Measurements from ENCODE around the gene ADGB. TPM values are rescaled to one million over a fixed set of nuclear protein-coding genes. Genes with fewer than 3 reads are reported as not detected.

The ADGB gene
- polyA plus RNA-seq (not detected in 3 replicates), polyA minus RNA-seq (not detected in 3 replicates)
- polyA plus RNA-seq (2011; ENCODE audit: low read depth), result not detected
- polyA plus RNA-seq (2011; cell fraction: cytosol; rRNA removed), result not detected in 2 replicates
- not detected in 2 replicates for polyA plus RNA-seq (2011; cell fraction: nucleus; rRNA removed)
- not detected in 2 replicates for polyA plus RNA-seq (2012; ENCODE audit: low replicate concordance)
- polyA minus RNA-seq (2011; cell fraction: cytosol; rRNA and poly(A)+ RNA removed), result not detected
- not detected in 2 replicates for polyA minus RNA-seq (2011; cell fraction: nucleus; rRNA and poly(A)+ RNA removed)

DNA sequence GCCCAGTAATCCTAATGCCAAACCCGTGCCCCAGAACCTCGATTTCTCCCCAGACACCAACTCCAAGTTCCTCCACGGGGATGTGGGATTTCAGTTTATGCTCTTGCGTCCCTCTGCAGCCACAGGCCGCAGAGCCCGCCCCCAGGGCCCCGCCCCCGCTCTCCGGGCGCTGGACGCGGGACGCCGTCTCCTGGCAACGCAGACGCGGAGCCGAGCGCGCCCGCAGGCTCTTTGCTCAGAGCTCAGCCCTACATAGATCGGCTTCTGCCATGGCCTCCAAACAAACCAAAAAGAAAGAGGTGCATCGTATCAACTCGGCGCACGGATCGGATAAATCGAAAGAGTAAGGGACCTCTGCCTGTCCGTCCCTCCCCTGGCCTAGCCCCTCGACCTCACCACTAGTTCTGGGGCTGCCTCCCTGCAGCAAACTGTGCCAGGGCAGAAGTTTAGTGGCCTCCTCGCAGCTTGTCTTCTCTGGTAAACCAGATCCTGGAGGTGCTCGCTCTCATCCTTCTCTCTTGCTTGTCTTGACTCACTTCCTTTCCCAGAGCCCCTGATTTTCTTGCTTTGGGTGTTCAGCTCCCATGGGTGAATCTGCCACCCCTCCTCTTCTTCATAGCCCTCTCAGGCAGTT, at the start of gene ADGB:
Gene ADGB, plus strand, starts transcription at position 201 of the 634 bp plus-strand sequence. Its CDS starts 69 bp downstream, at position 270.
- dilution Hi-C loops (cut with MboI; ENCODE audit: extremely low pct_ligation_motif_present, low sequenced_read_pairs), result no loop called here
- Histone ChIP-seq H3K4me1 (ENCODE audit: control insufficient read depth, extremely low read depth, insufficient read depth, low read length) (peaks cover 15% of the 10 kb centered on the region), H3K9ac (ENCODE audit: control insufficient read depth, extremely low read depth, insufficient read depth, low read length) (peak within 1 kb of the TSS; percentile 22), H3K9me3 (ENCODE audit: control insufficient read depth, low read depth, low read length) (no peaks in the 10 kb centered on the region), H3K36me3 (ENCODE audit: control insufficient read depth in 2 of 2, extremely low read depth in 1 of 2, insufficient read depth in 2 of 2, low read length in 2 of 2) (no peaks in the 10 kb centered on the region), H3K4me3 (ENCODE audit: control insufficient read depth in 2 of 3, extremely low read depth in 1 of 3, insufficient read depth in 2 of 3, low read depth in 1 of 3, low read length in 3 of 3) (peak within 1 kb of the TSS; percentile 6 to 48 (median 24)), H3K27ac (ENCODE audit: control insufficient read depth, insufficient read depth, low read length) (no peak within 1 kb of the TSS), H3K79me2 (ENCODE audit: control insufficient read depth, insufficient read depth, low read length) (no peaks in the 10 kb centered on the region), H3K4me2 (ENCODE audit: control insufficient read depth, extremely low read depth, insufficient read depth, low read depth, low read length) (peak within 1 kb of the TSS; percentile 49), H3K9me1 (ENCODE audit: control insufficient read depth, extremely low read depth, insufficient read depth, low read length) (no peaks in the 10 kb centered on the region), H2AFZ (ENCODE audit: control insufficient read depth, low read length) (peak within 1 kb of the TSS; percentile 89), H3K27me3 (ENCODE audit: control insufficient read depth, extremely low read depth, insufficient read depth, low read length) (peaks cover 2% of the 10 kb centered on the region), H4K20me1 (ENCODE audit: control insufficient read depth, extremely low read depth, insufficient read depth, low read length) (no peaks in the 10 kb centered on the region)
- TF ChIP-seq, protein P1, sequence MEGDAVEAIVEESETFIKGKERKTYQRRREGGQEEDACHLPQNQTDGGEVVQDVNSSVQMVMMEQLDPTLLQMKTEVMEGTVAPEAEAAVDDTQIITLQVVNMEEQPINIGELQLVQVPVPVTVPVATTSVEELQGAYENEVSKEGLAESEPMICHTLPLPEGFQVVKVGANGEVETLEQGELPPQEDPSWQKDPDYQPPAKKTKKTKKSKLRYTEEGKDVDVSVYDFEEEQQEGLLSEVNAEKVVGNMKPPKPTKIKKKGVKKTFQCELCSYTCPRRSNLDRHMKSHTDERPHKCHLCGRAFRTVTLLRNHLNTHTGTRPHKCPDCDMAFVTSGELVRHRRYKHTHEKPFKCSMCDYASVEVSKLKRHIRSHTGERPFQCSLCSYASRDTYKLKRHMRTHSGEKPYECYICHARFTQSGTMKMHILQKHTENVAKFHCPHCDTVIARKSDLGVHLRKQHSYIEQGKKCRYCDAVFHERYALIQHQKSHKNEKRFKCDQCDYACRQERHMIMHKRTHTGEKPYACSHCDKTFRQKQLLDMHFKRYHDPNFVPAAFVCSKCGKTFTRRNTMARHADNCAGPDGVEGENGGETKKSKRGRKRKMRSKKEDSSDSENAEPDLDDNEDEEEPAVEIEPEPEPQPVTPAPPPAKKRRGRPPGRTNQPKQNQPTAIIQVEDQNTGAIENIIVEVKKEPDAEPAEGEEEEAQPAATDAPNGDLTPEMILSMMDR (optimal IDR thresholded peaks at IDR 0.05 in 1 of 3, IDR thresholded peaks at IDR 0.05 in 1 of 3, conservative IDR thresholded peaks at IDR 0.05 in 1 of 3; ENCODE audit: extremely low read depth in 1 of 3, insufficient read depth in 2 of 3, low read length in 3 of 3), result no peak
- TF ChIP-seq EZH2 (IDR thresholded peaks at IDR 0.05; ENCODE audit: low read length), result no peak
- DNase-seq (ENCODE audit: low read depth, low spot score) (no peak), FAIRE-seq (no peak)

DNA sequence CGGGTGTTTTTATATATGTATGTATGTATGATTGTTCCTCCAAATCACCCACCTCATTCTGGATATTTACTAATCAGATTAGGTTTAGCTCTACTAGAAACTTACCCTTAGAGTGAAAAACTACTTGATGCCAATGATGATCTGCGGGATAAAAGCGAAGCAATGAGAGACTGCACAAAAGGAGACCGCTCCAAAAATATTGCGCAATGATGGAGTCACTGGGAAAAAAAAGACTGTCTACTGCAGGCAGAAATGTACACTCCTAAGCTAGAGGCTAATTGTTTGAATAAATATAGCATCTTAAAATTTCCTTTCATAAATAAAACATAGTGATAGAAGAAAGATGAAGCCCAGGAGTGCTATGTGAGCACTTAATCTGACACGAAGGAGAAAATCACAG, 47.9 kb upstream of the ADGB start:
- peak; percentile 69 for FAIRE-seq
- dilution Hi-C loops (cut with MboI; ENCODE audit: extremely low pct_ligation_motif_present, low sequenced_read_pairs), result no loop called here
- Histone ChIP-seq H3K4me1 (ENCODE audit: control insufficient read depth, extremely low read depth, insufficient read depth, low read length) (peaks cover 12% of the 10 kb centered on the region), H3K4me3 (ENCODE audit: control insufficient read depth in 2 of 3, extremely low read depth in 1 of 3, insufficient read depth in 2 of 3, low read depth in 1 of 3, low read length in 3 of 3) (no peak overlapping the region), H3K9me3 (ENCODE audit: control insufficient read depth, low read depth, low read length) (no peaks in the 10 kb centered on the region), H3K27me3 (ENCODE audit: control insufficient read depth, extremely low read depth, insufficient read depth, low read length) (no peaks in the 10 kb centered on the region), H2AFZ (ENCODE audit: control insufficient read depth, low read length) (no peak overlapping the region), H3K36me3 (ENCODE audit: control insufficient read depth in 2 of 2, extremely low read depth in 1 of 2, insufficient read depth in 2 of 2, low read length in 2 of 2) (peaks cover 8 to 14% of the 10 kb centered on the region in 2 experiments), H3K79me2 (ENCODE audit: control insufficient read depth, insufficient read depth, low read length) (peaks cover 60% of the 10 kb centered on the region), H3K9ac (ENCODE audit: control insufficient read depth, extremely low read depth, insufficient read depth, low read length) (no peak overlapping the region), H3K4me2 (ENCODE audit: control insufficient read depth, extremely low read depth, insufficient read depth, low read depth, low read length) (no peak overlapping the region), H3K27ac (ENCODE audit: control insufficient read depth, insufficient read depth, low read length) (no peak overlapping the region), H4K20me1 (ENCODE audit: control insufficient read depth, extremely low read depth, insufficient read depth, low read length) (no peaks in the 10 kb centered on the region), H3K9me1 (ENCODE audit: control insufficient read depth, extremely low read depth, insufficient read depth, low read length) (no peaks in the 10 kb centered on the region)
- DNase-seq (ENCODE audit: low read depth, low spot score), result no peak
- TF ChIP-seq, protein P1 (optimal IDR thresholded peaks at IDR 0.05 in 1 of 3, IDR thresholded peaks at IDR 0.05 in 1 of 3, conservative IDR thresholded peaks at IDR 0.05 in 1 of 3; ENCODE audit: extremely low read depth in 1 of 3, insufficient read depth in 2 of 3, low read length in 3 of 3), result no peak

Measured in keratinocyte (primary cell).